HCT116 (cell line): ENCODE results near the gene ZBTB20. TPM values are rescaled to one million over a fixed set of nuclear protein-coding genes. Genes with fewer than 3 reads are reported as not detected.

Experiments used
- ATAC-seq: fragments of 200-7000 bp; cut with Tn5 transposase; 2 replicates; pipeline ENCODE4 v1.9.1; 2020; ENCODE audit warnings: mild to moderate bottlenecking, moderate library complexity
- BruUV-seq: library from RNA; stranded (reverse); fragments of 400-500 nt; replicated peaks from 2 replicates; lab custom pipeline; 2021; lab: Mats Ljungman, UMichigan
- CTCF ChIA-PET: fragments of 300-600 bp; sonication (Branson Sonifier 250); formaldehyde crosslinking; loops from one replicate; lab custom pipeline; 2021; ENCODE audit warnings: antibody characterized with exemption; lab: Charles Lee
- POLR2A ChIA-PET: fragments of 300-600, 350-600 bp; sonication (Branson Sonifier 250); formaldehyde crosslinking; loops from one replicate; lab custom pipeline; 2021; ENCODE audit warnings: antibody characterized with exemption; lab: Charles Lee
- RAD21 ChIA-PET, 2 experiments: fragments of 300-600 bp; sonication (Branson Sonifier 250); formaldehyde crosslinking; loops; one replicate each; lab custom pipeline; 2023; ENCODE audit warnings: low total read pairs in 2 of 2; ENCODE audit not compliant: uncharacterized antibody in 2 of 2, unreplicated experiment in 2 of 2, low non-redundant PET in 1 of 2; lab: Charles Lee
- DNase-seq: peaks from one replicate; pipeline ENCODE4 v3.0.0-alpha.2; 2010; ENCODE audit warnings: low read depth, low spot score
- H2AFZ ChIP-seq: fragments of 200-600 bp; shearing (Covaris generic), sonication (generic); 2 replicates; pipeline ENCODE4 v1.6.1; 2017; ENCODE audit warnings: low read depth, mixed run types, mixed read lengths, antibody characterized with exemption, low read length; ENCODE audit not compliant: poor library complexity, severe bottlenecking
- H3K27ac ChIP-seq: 2 replicates; pipeline ENCODE4 v1.5.1; 2012; ENCODE audit warnings: low read depth, low read length
- H3K27me3 ChIP-seq: fragments of 200-600 bp; sonication (generic); 2 replicates; pipeline ENCODE4 v1.6.1; 2016; ENCODE audit warnings: mixed run types, low read length, mixed read lengths; ENCODE audit not compliant: insufficient read depth
- H3K36me3 ChIP-seq, 2 experiments: fragments of 200-500 bp in 1 of 2; fragments of 200-600 bp in 1 of 2; sonication (Bioruptor generic) in 1 of 2; sonication (generic) in 1 of 2; 2 replicates each; pipeline versions ENCODE4 v1.5.1 to v1.6.1; 2014 to 2016; ENCODE audit warnings: low read length in 2 of 2, inconsistent platforms in 1 of 2, mixed read lengths in 1 of 2, mixed run types in 1 of 2; ENCODE audit not compliant: insufficient read depth in 2 of 2, control insufficient read depth in 1 of 2
- H3K4me1 ChIP-seq, 2 experiments: fragments of 200-600 bp in 1 of 2; sonication (generic) in 1 of 2; 2 replicates each; pipeline versions ENCODE4 v1.5.1 to v1.6.1; 2012 to 2017; ENCODE audit warnings: low read length in 2 of 2, inconsistent platforms in 1 of 2, mild to moderate bottlenecking in 1 of 2, mixed read lengths in 1 of 2, mixed run types in 1 of 2, moderate library complexity in 1 of 2; ENCODE audit not compliant: insufficient read depth in 2 of 2, control insufficient read depth in 1 of 2
- H3K4me2 ChIP-seq: fragments of 200-600 bp; sonication (generic); 2 replicates; pipeline ENCODE4 v1.6.1; 2017; ENCODE audit warnings: mixed run types, low read length, mixed read lengths
- H3K4me3 ChIP-seq, 2 experiments: fragments of 200-600 bp in 1 of 2; sonication (generic) in 1 of 2; replicated peaks in 1 of 2; 2 replicates each; pipeline ENCODE4 v1.5.1; 2011 to 2016; ENCODE audit warnings: low read length in 2 of 2, control low read depth in 1 of 2, low read depth in 1 of 2, mild to moderate bottlenecking in 1 of 2, mixed read lengths in 1 of 2, mixed run types in 1 of 2
- H3K79me2 ChIP-seq: fragments of 200-600 bp; sonication (generic); 2 replicates; pipeline ENCODE4 v1.6.1; 2017; ENCODE audit warnings: mild to moderate bottlenecking, mixed run types, low read length, moderate library complexity, mixed read lengths; ENCODE audit not compliant: insufficient read depth
- H3K9ac ChIP-seq: fragments of 200-600 bp; sonication (generic); 2 replicates; pipeline ENCODE4 v1.6.1; 2016; ENCODE audit warnings: low read length, mixed read lengths
- H3K9me2 ChIP-seq: fragments of 200-600 bp; sonication (generic), shearing (Covaris generic); 2 replicates; pipeline ENCODE4 v1.6.1; 2017; ENCODE audit warnings: mixed run types, mild to moderate bottlenecking, moderate library complexity; ENCODE audit not compliant: insufficient read depth
- H3K9me3 ChIP-seq, 2 experiments: fragments of 200-500 bp in 1 of 2; fragments of 200-600 bp in 1 of 2; sonication (Bioruptor generic) in 1 of 2; sonication (generic) in 1 of 2; 2 replicates each; pipeline ENCODE4 v1.6.1; 2014 to 2017; ENCODE audit warnings: low read length in 2 of 2, mixed read lengths in 2 of 2, inconsistent platforms in 1 of 2, low read depth in 1 of 2, mild to moderate bottlenecking in 1 of 2, mixed run types in 1 of 2, moderate library complexity in 1 of 2; ENCODE audit not compliant: control insufficient read depth in 1 of 2, insufficient read depth in 1 of 2
- H4K20me1 ChIP-seq: fragments of 200-600 bp; sonication (generic), shearing (Covaris generic); 2 replicates; pipeline ENCODE4 v1.6.1; 2017; ENCODE audit warnings: mixed run types, mild to moderate bottlenecking, moderate library complexity; ENCODE audit not compliant: insufficient read depth
- CBX3 ChIP-seq: IDR thresholded peaks from 2 replicates; pipeline ENCODE4 v1.6.1; 2012; ENCODE audit warnings: low read depth
- CEBPB ChIP-seq: IDR thresholded peaks from 2 replicates; pipeline ENCODE4 v1.6.1; 2012; ENCODE audit warnings: low read depth
- EGR1 ChIP-seq: IDR thresholded peaks from 2 replicates; pipeline ENCODE4 v1.6.1; 2012; ENCODE audit warnings: low read depth
- ELF1 ChIP-seq: IDR thresholded peaks from 2 replicates; pipeline ENCODE4 v1.6.1; 2012; ENCODE audit warnings: low read depth, borderline replicate concordance
- EZH2phosphoT487 ChIP-seq: fragments of 200-600 bp; IDR thresholded peaks from 2 replicates; pipeline ENCODE4 v1.6.1; 2018; ENCODE audit warnings: antibody characterized with exemption, borderline replicate concordance
- FOSL1 ChIP-seq: IDR thresholded peaks from 2 replicates; pipeline ENCODE4 v1.6.1; 2012; ENCODE audit warnings: low read depth
- JUND ChIP-seq: IDR thresholded peaks from 2 replicates; pipeline ENCODE4 v1.6.1; 2012
- POLR2A ChIP-seq: IDR thresholded peaks from 2 replicates; pipeline ENCODE4 v1.7.0; 2011; ENCODE audit warnings: borderline replicate concordance; ENCODE audit not compliant: insufficient read depth, insufficient read length; ENCODE audit errors: extremely low read depth
- POLR2AphosphoS5 ChIP-seq: IDR thresholded peaks from 2 replicates; pipeline ENCODE4 v1.6.1; 2011; ENCODE audit warnings: mild to moderate bottlenecking, low read depth, low read length, moderate library complexity
- RAD21 ChIP-seq: IDR thresholded peaks from 2 replicates; pipeline ENCODE4 v1.6.1; 2012; ENCODE audit warnings: low read depth, mild to moderate bottlenecking
- SIN3A ChIP-seq: IDR thresholded peaks from 2 replicates; pipeline ENCODE4 v1.6.1; 2012; ENCODE audit warnings: low read depth
- SP1 ChIP-seq: IDR thresholded peaks from 2 replicates; pipeline ENCODE4 v1.6.1; 2012; ENCODE audit warnings: low read depth
- YY1 ChIP-seq: IDR thresholded peaks from 2 replicates; pipeline ENCODE4 v1.6.1; 2011; ENCODE audit warnings: low read length, low read depth, moderate library complexity, mild to moderate bottlenecking; ENCODE audit not compliant: insufficient replicate concordance; ENCODE audit errors: extremely low read depth
- ZFX ChIP-seq: fragments of 450-650 bp; IDR thresholded peaks from 2 replicates; pipeline ENCODE4 v1.6.1; 2017
- ZNF274 ChIP-seq: fragments of 200-500 bp; sonication (Bioruptor generic); IDR thresholded peaks from 2 replicates; pipeline ENCODE4 v1.6.1; 2014; ENCODE audit warnings: mild to moderate bottlenecking, low read depth, low read length, inconsistent platforms
- intact Hi-C: fragments of 100-400 bp; cut with micrococcal nuclease; formaldehyde crosslinking; loops from 2 replicates; pipeline ENCODE4 v1.10.0; 2022
- total RNA-seq: library from RNA; stranded (reverse); gene quantifications from one replicate; pipeline ENCODE4 v1.2.1, GENCODE V29; 2021; ENCODE audit not compliant: unreplicated experiment
- TF ChIP-seq, protein P1 (sequence below): IDR thresholded peaks from 2 replicates; pipeline ENCODE4 v1.6.1; 2012
- TF ChIP-seq, protein P2 (sequence below): IDR thresholded peaks from 2 replicates; pipeline ENCODE4 v1.6.1; 2012
- TF ChIP-seq, protein P3 (sequence below), 3 experiments: fragments of 200-600 bp in 1 of 3; sonication (generic) in 1 of 3; IDR thresholded peaks in 2 of 3; conservative IDR thresholded peaks in 1 of 3; 2 replicates each; pipeline ENCODE4 v1.5.1; 2012 to 2017; ENCODE audit warnings: low read depth in 2 of 3, low read length in 2 of 3, antibody characterized with exemption in 1 of 3, borderline replicate concordance in 1 of 3, control low read depth in 1 of 3, mild to moderate bottlenecking in 1 of 3, mixed read lengths in 1 of 3, mixed run types in 1 of 3, moderate library complexity in 1 of 3; ENCODE audit not compliant: insufficient read depth in 1 of 3
- TF ChIP-seq, protein P4 (sequence below): IDR thresholded peaks from 2 replicates; pipeline ENCODE4 v1.6.1; 2012; ENCODE audit warnings: low read depth
- TF ChIP-seq, protein P5 (sequence below): IDR thresholded peaks from 2 replicates; pipeline ENCODE4 v1.6.1; 2011; ENCODE audit warnings: mild to moderate bottlenecking, low read length, moderate library complexity; ENCODE audit not compliant: insufficient replicate concordance; ENCODE audit errors: extremely low read depth

ZBTB20 gene
- total RNA-seq, 1 experiment from 2014 or later: 42.1 TPM

DNA sequence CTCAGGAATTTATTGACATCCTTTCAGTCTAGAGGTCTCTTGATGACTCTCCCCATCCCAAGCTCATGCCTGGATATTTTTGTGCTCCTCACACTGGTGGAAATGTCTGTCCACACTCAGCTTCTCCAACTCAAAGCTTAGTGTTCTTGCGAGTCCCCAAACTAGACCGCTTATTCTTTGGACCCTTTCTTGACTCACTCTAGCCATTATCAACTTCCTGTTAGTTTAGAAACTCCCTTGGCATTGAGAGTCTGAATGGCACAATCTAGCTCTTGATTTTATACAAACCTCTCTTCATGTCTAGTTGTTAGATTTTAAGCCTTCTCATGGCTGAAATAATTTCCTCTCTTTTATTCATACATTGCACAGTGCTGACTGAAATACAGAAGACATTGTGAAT is 833.7 kb downstream of the ZBTB20 start:
- ATAC-seq (no peak), DNase-seq (no peak)
- Histone ChIP-seq H3K9me2 (no peaks in the 10 kb centered on the region), H3K27me3 (no peaks in the 10 kb centered on the region), H3K4me3 (no peak overlapping the region), H3K36me3 (no peaks in the 10 kb centered on the region; a peak in 1 of 4 replicates), H3K79me2 (peaks cover 4% of the 10 kb centered on the region), H3K4me2 (no peak overlapping the region), H4K20me1 (no peaks in the 10 kb centered on the region), H3K9ac (no peak overlapping the region), H2AFZ (no peak overlapping the region), H3K27ac (no peak overlapping the region), H3K4me1 (no peaks in the 10 kb centered on the region), H3K9me3 (no peaks in the 10 kb centered on the region)
- POLR2A ChIA-PET: no interaction called here
- intact Hi-C loops: no loop called here
- TF ChIP-seq EGR1 (no peak), EZH2phosphoT487 (no peak), CBX3 (no peak), POLR2A (no peak), RAD21 (no peak), YY1 (no peak), ELF1 (no peak), ZNF274 (no peak), SIN3A (no peak), CEBPB (no peak), ZFX (no peak), FOSL1 (no peak), JUND (no peak), SP1 (no peak), POLR2AphosphoS5 (no peak)
- TF ChIP-seq, protein P1, sequence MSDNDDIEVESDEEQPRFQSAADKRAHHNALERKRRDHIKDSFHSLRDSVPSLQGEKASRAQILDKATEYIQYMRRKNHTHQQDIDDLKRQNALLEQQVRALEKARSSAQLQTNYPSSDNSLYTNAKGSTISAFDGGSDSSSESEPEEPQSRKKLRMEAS: no peak
- TF ChIP-seq, protein P2, sequence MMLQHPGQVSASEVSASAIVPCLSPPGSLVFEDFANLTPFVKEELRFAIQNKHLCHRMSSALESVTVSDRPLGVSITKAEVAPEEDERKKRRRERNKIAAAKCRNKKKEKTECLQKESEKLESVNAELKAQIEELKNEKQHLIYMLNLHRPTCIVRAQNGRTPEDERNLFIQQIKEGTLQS: no peak
- TF ChIP-seq, protein P3, sequence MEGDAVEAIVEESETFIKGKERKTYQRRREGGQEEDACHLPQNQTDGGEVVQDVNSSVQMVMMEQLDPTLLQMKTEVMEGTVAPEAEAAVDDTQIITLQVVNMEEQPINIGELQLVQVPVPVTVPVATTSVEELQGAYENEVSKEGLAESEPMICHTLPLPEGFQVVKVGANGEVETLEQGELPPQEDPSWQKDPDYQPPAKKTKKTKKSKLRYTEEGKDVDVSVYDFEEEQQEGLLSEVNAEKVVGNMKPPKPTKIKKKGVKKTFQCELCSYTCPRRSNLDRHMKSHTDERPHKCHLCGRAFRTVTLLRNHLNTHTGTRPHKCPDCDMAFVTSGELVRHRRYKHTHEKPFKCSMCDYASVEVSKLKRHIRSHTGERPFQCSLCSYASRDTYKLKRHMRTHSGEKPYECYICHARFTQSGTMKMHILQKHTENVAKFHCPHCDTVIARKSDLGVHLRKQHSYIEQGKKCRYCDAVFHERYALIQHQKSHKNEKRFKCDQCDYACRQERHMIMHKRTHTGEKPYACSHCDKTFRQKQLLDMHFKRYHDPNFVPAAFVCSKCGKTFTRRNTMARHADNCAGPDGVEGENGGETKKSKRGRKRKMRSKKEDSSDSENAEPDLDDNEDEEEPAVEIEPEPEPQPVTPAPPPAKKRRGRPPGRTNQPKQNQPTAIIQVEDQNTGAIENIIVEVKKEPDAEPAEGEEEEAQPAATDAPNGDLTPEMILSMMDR (IDR thresholded peaks at IDR 0.05 in 2 of 3, conservative IDR thresholded peaks at IDR 0.05 in 1 of 3; ENCODE audit: borderline replicate concordance in 1 of 3, insufficient read depth in 1 of 3, low read depth in 2 of 3, low read length in 2 of 3): no peak
- TF ChIP-seq, protein P4, sequence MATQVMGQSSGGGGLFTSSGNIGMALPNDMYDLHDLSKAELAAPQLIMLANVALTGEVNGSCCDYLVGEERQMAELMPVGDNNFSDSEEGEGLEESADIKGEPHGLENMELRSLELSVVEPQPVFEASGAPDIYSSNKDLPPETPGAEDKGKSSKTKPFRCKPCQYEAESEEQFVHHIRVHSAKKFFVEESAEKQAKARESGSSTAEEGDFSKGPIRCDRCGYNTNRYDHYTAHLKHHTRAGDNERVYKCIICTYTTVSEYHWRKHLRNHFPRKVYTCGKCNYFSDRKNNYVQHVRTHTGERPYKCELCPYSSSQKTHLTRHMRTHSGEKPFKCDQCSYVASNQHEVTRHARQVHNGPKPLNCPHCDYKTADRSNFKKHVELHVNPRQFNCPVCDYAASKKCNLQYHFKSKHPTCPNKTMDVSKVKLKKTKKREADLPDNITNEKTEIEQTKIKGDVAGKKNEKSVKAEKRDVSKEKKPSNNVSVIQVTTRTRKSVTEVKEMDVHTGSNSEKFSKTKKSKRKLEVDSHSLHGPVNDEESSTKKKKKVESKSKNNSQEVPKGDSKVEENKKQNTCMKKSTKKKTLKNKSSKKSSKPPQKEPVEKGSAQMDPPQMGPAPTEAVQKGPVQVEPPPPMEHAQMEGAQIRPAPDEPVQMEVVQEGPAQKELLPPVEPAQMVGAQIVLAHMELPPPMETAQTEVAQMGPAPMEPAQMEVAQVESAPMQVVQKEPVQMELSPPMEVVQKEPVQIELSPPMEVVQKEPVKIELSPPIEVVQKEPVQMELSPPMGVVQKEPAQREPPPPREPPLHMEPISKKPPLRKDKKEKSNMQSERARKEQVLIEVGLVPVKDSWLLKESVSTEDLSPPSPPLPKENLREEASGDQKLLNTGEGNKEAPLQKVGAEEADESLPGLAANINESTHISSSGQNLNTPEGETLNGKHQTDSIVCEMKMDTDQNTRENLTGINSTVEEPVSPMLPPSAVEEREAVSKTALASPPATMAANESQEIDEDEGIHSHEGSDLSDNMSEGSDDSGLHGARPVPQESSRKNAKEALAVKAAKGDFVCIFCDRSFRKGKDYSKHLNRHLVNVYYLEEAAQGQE: no peak
- TF ChIP-seq, protein P5, sequence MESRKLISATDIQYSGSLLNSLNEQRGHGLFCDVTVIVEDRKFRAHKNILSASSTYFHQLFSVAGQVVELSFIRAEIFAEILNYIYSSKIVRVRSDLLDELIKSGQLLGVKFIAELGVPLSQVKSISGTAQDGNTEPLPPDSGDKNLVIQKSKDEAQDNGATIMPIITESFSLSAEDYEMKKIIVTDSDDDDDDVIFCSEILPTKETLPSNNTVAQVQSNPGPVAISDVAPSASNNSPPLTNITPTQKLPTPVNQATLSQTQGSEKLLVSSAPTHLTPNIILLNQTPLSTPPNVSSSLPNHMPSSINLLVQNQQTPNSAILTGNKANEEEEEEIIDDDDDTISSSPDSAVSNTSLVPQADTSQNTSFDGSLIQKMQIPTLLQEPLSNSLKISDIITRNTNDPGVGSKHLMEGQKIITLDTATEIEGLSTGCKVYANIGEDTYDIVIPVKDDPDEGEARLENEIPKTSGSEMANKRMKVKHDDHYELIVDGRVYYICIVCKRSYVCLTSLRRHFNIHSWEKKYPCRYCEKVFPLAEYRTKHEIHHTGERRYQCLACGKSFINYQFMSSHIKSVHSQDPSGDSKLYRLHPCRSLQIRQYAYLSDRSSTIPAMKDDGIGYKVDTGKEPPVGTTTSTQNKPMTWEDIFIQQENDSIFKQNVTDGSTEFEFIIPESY: no peak
- RAD21 ChIA-PET: no interaction called here
- CTCF ChIA-PET: no interaction called here
- BruUV-seq: no TSS peak
